NT2/D1 (cell line): ENCODE data around the gene SPIRE1.

Experiments used
- SUZ12 ChIP-seq: IDR thresholded peaks from 2 replicates; pipeline ENCODE4 v1.6.1; 2011; ENCODE audit not compliant: insufficient read length, insufficient read depth; ENCODE audit errors: extremely low read depth
- YY1 ChIP-seq: IDR thresholded peaks from 2 replicates; pipeline ENCODE4 v1.6.1; 2011; ENCODE audit not compliant: insufficient read length, insufficient read depth
- ZNF274 ChIP-seq: IDR thresholded peaks from 2 replicates; pipeline ENCODE4 v1.6.1; 2011; ENCODE audit warnings: mild to moderate bottlenecking, low read depth, low read length

DNA sequence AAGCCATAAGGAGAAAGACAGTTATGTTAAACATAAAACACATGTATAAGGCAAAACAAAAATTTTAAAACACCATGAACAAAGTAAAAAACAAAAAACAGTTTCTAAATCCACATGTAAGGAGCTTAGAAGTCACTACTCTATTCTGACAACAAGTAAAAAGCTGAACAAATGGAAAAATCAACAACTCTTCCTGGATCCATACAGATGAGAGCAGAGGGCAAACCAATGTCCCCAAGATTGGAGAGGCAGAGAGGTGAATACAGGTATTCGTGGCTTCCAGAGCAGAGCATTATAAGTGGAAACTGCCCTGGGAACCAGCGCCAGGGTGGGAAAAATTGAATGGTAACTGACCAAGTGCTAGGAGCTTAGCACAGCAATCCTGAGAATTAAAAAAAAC, 93.5 kb downstream of the SPIRE1 start:
- TF ChIP-seq ZNF274 (no peak), YY1 (no peak), SUZ12 (no peak)
